LNCAP (cell line): ENCODE data around the gene GAPDH.

Experiments used
- CTCF ChIP-seq: fragments of 450-650 bp; IDR thresholded peaks from 2 replicates; pipeline ENCODE4 v1.5.1; 2017; ENCODE audit warnings: mild to moderate bottlenecking

The GAPDH gene

GRCh38 chr12:6542209-6543009 is 8.1 kb downstream of the GAPDH start:
- no peak for TF ChIP-seq CTCF

- no peak for TF ChIP-seq CTCF
Measured at GRCh38 chr12:6546016-6546415, 11.7 kb downstream of the GAPDH start.

- TF ChIP-seq CTCF = no peak
Measured at GRCh38 chr12:6547566-6547965, 13.2 kb downstream of the GAPDH start.

- no peak for TF ChIP-seq CTCF
Measured at GRCh38 chr12:6547987-6548386, 13.7 kb downstream of the GAPDH start.

GRCh38 chr12:6548556-6548955 is 14.2 kb downstream of the GAPDH start:
- TF ChIP-seq CTCF = no peak

- TF ChIP-seq CTCF = no peak
Measured at GRCh38 chr12:6548966-6549683, 14.8 kb downstream of the GAPDH start.

GRCh38 chr12:6549684-6550151 is 15.4 kb downstream of the GAPDH start:
- TF ChIP-seq CTCF = no peak
